NK-92 (cell line): ENCODE data around the gene SULT4A1.

Experiments used
- DNase-seq: peaks from one replicate; lab custom pipeline; 2025; ENCODE audit not compliant: unreplicated experiment; lab: John Stamatoyannopoulos, UW

SULT4A1 gene

DNA sequence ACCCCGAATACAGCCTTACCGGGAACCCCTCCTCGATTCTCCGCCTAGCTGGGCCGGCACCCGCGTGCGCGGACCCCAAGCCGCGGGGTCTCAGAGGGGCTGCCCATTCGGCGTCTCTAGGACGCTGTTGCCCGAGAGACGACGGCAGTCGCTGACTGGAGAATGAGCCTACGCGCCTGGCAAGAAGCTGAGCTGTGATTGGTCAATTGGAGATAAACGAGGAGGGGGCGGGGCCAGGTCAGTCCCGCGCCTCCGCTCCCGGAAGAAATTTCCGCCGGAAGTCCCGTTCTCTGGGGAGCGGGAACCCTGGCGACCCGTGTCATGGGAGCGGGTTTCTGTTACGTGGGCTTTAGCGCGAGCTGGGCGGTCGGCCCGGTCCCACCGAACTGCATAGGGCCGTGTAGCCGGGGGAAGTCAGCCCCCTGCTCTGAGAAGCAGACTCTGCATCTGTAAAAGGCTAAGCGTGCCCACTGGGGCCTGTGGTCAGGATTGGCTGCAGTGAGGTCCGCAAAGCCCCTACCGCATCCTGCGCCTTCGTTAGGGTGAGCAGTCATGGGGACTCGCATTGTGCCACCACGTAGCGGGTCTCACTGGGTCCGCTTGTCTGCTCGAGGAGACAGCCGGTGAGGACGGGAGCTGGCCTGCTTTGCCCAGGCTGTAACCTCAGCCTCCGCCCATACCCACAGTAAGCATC, 50.0 kb downstream of the SULT4A1 start, which contains the start of gene EFCAB6:
Gene EFCAB6, minus strand, starts transcription at position 157 of the 694 bp plus-strand sequence. CDS start 29,987 bp downstream, outside the sequence.
- peak; percentile 26 for DNase-seq

DNA sequence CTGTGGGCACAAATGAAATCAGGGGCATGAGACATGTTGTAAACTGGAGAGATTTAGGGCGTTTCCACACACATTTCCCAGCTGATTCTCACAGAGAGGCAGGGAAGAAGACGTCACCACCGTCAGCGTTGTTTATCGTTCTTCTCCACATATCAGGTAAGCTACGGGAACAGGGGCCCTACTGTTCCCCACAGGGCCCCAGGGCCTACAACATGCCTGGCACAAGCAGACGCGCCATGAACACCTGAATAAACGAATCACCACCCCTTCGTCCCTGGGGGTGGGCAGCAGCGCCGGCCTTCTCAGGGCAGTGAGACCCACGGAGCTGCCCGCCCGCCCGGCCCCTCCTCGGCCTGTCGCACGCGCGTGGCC, 50.5 kb downstream of the SULT4A1 start:
- DNase-seq: no peak

DNA sequence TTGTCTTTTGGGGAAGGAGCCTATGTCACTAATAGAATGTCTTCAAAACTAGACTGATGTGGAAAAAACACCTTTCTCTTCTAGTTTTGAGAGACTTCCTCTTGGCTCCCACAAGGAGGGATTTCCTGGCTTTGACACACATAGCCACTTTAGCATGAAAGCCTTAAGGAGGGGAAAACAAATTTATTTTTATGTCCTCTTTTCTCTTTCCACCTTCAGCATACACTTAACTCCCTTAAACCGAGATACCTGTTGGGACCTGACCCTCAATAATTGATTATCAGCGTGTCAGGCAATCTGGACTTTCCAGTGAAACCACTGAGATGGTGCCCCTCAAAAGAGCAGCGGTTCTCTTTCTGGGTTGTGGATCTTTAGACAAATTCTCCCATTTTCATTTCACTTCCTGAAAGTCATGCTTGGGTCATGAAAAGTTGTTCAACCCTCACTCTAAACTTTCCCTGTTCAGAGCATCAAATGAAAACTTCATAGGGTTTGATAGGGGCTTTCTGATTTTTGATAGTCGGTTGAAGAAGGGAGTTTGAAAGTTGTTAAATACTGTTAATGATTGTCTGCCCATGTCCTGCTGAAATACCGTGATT, 59.3 kb downstream of the SULT4A1 start:
- no peak for DNase-seq

GRCh38 chr22:43800970-43801369, 61.3 kb downstream of the SULT4A1 start:
- DNase-seq: no peak

DNA sequence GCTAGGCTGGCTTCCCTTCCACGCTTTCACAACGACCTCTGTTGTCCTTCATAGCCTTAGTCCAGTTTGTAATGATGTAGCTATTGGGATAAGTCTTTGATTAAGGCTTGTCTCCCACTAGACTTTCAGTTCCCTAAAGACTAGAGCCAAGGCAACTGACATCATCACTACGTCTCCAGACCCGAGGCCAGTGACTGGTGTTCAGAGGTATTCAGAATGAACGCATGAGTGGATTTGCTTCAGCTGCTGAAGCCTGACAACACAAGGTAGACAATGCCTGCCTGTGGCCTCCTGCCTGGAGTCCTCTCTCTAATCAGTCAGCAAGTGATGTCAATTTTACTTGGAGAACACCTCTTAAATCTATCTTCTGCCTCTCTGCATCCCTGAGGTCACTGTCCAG, 63.8 kb downstream of the SULT4A1 start:
- DNase-seq: no peak

DNA sequence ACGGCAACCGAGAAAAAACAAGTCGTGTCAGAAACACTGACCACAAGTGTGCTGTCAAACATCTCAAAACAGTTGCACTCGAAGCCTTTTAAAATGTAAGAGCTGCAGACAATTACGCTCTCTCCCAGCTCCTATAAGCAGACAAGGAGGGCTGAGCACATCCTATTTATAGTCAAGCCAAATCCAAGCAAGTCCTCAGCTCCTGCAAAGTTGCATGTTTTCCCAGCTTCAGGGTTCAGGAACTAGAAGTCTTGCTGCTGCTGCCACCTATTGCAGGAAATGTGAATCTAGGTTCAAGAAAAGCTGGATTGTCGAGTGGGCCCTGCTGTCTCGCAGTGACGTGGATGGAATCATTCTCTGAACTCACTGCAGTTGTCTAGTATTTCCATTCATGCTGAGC, 65.7 kb downstream of the SULT4A1 start:
- DNase-seq: no peak

DNA sequence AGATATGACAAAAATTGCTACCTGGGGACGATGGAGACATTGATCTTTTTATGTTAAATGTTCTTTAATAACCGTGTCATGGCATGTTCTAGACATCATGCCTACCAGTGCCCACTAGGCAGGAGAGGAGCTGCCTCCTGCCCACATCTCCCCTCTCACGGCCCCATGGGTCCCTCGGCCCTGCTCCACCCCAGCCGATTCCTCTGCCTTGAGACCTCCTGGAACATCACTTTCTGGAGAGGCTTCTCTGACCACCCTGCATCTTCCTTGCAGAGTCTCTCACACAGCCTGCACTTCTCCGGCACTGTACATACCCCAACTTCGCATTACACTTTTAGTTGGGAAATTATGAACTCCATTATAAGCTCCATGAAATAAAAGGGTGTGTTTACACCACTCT, 67.0 kb downstream of the SULT4A1 start:
- DNase-seq: no peak

DNA sequence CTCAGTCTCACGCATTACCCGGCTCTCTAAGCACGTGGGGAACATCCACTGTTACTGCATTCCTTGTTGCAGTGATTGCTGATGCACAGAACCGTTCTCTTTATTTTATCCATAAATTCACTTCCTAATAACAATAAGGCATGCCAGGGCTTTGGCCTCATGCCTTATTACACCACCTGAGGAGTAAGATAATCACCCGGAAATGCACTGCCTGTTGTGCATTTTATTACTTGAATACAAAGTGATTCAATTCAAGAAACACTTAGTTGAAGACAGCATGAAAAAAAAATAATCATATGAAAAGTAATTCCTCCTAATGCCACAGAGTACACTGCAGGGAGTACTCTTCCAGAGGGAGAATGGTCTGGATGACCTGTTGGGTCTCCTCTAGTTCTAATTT, 69.4 kb downstream of the SULT4A1 start:
- no peak for DNase-seq

DNA sequence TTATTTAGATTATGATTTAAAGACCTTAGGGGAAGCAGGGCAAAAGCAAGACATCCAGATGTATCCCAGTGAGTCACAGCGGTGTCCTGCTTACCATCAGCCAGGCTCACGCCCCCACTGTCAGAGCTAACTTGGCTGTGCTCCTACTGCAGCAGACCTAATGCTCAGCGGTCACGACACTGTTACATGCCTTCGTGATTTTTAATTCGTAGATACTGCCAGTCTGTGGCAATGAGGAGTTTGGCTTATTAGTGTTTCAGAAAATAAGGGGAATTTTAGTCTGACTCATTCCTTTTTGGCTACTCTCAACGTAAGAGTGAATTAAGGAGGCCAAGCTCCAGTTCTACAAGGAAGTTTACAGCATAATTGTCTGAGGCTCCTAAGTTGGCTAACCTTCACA, 72.9 kb downstream of the SULT4A1 start:
- no peak for DNase-seq

DNA sequence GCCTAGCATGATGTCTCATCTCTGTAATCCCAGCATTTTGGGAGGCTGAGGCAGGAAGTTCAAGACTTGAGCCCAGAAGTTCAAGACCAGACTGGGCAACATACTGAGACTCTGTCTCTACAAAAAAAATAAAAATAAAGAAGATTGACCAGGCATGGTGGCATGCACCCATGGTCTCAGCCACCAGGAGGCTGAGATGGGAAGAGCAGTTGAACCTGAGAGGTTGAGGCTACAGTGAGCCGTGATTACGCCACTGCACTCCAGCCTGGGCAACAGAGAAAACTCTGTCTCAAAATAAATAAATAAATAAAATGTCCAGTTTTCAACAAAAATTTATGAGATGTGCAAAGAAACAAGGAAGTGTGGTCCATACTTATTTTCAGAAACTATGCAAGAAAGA, 78.5 kb downstream of the SULT4A1 start:
- no peak for DNase-seq

DNA sequence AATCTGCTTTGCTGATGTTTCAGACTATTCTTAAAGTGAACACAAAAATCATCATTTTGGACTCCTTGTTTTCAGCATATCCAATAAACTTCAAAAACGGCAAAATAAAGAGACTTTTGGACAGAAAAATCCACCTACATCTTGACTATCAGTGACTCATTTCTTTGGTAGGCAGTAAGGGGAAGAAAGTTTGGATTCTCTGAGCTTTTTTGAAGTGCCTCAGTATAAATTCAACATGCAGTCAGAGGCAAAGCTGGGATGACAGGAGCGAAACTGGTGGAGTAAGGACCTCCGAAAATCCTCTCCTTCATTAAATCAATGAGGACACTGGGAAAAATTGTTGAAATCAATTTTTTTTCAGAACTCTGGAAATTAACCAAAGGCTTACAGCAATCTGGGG, 79.9 kb downstream of the SULT4A1 start:
- DNase-seq: no peak

- no peak for DNase-seq
Observed at GRCh38 chr22:43777286-43777685, 85.0 kb downstream of the SULT4A1 start.

DNA sequence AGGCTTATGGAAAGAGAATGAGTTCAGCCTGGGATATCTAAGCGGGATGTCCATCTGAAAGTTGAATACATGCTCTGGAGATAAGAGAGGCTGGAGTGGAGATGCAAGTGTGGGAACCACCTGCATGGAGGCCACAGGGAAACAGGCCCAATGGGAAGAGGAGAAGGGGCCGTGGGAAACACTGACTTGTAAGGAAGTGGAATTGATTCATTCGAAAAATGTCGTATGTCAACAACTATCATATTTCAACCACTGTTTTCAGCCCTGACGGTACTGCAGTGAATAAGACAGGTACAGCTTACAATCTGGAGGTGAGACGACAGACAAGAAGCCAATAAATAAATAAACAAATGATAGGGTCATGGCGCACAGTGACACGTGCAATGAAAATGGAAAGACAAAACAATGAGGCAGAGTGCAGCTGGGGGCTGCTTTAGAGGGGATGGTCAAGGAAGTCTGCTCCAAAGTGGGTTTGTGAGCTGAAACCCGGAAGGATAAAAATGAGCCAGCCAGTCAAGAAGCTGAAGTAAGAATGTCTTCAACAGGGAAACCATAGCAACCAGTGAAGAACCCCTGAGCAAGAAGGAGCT, 86.1 kb downstream of the SULT4A1 start:
- DNase-seq: no peak
